Activated T-helper 2 cell treated with anti-CD3 and anti-CD28 coated beads, Interferon-gamma antibody, Interleukin-2, Interleukin-4, amounts not matched to agents 10 μg/mL and 5 μg/mL and 100 μg/mL, durations not matched to agents 14 hours and 24 hours and 36 hours (primary cell): Measurements from ENCODE around the gene FN3KRP. TPM values are rescaled to one million over a fixed set of nuclear protein-coding genes. Genes with fewer than 3 reads are reported as not detected.

Experiments used
- DNase-seq: peaks from one replicate; pipeline ENCODE4 v3.0.0; 2021; ENCODE audit warnings: low spot score
- H3K27ac Mint-ChIP-seq: one replicate; pipeline ENCODE4 v1.8.0; 2021; ENCODE audit warnings: mixed read lengths
- H3K27me3 Mint-ChIP-seq: one replicate; pipeline ENCODE4 v1.8.0; 2021; ENCODE audit warnings: low read depth, mixed read lengths
- H3K36me3 Mint-ChIP-seq: one replicate; pipeline ENCODE4 v1.8.0; 2021; ENCODE audit warnings: low read depth, mixed read lengths
- H3K4me1 Mint-ChIP-seq: one replicate; pipeline ENCODE4 v1.8.0; 2021; ENCODE audit warnings: low read depth, mixed read lengths
- H3K4me3 Mint-ChIP-seq: one replicate; pipeline ENCODE4 v1.8.0; 2021; ENCODE audit warnings: low read depth, mild to moderate bottlenecking, moderate library complexity, mixed read lengths
- H3K9me3 Mint-ChIP-seq: one replicate; pipeline ENCODE4 v1.8.0; 2021; ENCODE audit warnings: mixed read lengths
- intact Hi-C: fragments of 100-400 bp; cut with micrococcal nuclease; formaldehyde crosslinking; loops from one replicate; pipeline ENCODE4 v1.15.1; 2023
- total RNA-seq: library from RNA; stranded (reverse); gene quantifications from 2 replicates; pipeline ENCODE4 v1.2.3, GENCODE V29; 2022

FN3KRP gene
- total RNA-seq, 1 donor from 2014 or later: 39.6 TPM

DNA sequence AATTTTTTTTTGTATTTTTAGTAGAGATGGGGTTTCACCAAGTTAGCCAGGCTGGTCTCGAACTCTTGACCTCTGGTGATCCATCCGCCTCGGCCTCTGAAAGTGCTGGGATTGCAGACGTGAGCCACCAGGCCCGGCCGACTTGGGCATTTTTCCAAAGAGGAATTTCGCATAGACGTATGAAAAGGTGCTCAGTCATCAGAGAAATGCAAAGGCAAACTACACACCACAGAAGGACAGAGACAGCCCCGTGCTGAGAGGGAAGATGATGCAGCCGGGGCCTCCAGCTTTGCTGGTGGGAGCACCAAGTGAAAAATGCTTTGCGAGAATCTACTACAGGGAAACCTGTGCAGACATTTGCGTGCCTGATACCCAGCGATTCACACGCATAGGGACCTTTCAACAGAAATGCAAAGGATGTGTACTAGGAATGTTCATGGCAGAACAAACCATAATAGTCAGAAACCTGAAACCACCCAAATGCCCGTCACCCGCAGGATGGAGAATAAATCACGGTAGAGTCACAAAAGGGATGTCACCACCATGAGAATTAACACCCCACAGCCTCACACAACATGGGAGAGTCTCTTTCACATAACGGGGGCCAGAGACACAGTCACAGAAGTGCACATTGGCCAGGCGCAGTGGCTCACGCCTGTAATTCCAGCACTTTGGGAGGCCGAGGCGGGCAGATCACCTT, 23.2 kb upstream of the FN3KRP start:
- peaks cover 19% of the 10 kb centered on the region for H3K9me3 Mint-ChIP-seq
- intact Hi-C loops: no loop called here
- no peak overlapping the region for H3K4me3 Mint-ChIP-seq
- no peak overlapping the region for H3K27ac Mint-ChIP-seq
- peaks cover 11% of the 10 kb centered on the region for H3K36me3 Mint-ChIP-seq
- H3K4me1 Mint-ChIP-seq: peaks cover 12% of the 10 kb centered on the region
- no peak for DNase-seq
- peaks cover 4% of the 10 kb centered on the region for H3K27me3 Mint-ChIP-seq

DNA sequence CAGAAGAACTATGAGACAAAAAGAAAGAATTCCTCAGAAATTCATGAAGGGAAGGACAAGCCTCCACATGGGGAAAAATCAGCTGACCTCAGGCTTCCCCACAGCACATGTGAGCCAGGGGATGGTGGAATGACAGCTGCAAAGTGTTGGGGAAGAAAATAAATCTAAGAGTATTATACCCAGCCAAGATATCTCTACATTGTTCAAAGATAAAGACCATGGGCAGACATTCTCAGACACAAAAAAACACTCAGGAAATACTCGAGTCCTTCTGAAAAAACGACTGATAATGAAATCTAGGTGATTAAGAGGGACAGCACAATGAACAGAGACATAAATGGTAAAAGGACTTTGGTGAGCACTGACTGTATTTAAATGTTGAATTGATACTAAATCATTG, 21.9 kb upstream of the FN3KRP start:
- H3K36me3 Mint-ChIP-seq: peaks cover 11% of the 10 kb centered on the region
- peaks cover 5% of the 10 kb centered on the region for H3K27me3 Mint-ChIP-seq
- H3K4me1 Mint-ChIP-seq: peaks cover 15% of the 10 kb centered on the region
- intact Hi-C loops: no loop called here
- H3K9me3 Mint-ChIP-seq: peaks cover 19% of the 10 kb centered on the region
- H3K27ac Mint-ChIP-seq: no peak overlapping the region
- no peak for DNase-seq
- H3K4me3 Mint-ChIP-seq: no peak overlapping the region

DNA sequence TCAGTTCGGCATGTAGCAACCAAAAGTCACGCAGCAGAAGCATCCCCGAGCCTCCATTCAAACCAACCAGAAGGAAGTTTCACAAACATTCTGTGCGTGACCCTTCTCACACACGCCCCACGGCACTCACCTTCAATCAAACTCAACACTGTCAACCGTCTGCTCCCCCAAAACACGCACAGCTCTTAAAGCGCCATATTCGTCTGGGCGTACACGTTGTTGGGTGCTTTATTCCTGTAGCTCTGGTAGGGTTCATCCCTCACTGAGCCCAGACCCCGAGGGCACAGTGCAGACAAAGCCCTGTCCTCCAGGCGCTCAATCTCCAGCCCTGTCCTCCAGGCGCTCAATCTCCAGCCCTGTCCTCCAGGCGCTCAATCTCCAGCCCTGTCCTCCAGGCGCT, 20.2 kb upstream of the FN3KRP start:
- DNase-seq: no peak
- Mint-ChIP-seq H3K36me3 (peaks cover 11% of the 10 kb centered on the region), H3K27me3 (peaks cover 5% of the 10 kb centered on the region), H3K27ac (no peak overlapping the region), H3K9me3 (peaks cover 19% of the 10 kb centered on the region), H3K4me1 (peaks cover 11% of the 10 kb centered on the region), H3K4me3 (no peak overlapping the region)
- intact Hi-C loops: no loop called here

DNA sequence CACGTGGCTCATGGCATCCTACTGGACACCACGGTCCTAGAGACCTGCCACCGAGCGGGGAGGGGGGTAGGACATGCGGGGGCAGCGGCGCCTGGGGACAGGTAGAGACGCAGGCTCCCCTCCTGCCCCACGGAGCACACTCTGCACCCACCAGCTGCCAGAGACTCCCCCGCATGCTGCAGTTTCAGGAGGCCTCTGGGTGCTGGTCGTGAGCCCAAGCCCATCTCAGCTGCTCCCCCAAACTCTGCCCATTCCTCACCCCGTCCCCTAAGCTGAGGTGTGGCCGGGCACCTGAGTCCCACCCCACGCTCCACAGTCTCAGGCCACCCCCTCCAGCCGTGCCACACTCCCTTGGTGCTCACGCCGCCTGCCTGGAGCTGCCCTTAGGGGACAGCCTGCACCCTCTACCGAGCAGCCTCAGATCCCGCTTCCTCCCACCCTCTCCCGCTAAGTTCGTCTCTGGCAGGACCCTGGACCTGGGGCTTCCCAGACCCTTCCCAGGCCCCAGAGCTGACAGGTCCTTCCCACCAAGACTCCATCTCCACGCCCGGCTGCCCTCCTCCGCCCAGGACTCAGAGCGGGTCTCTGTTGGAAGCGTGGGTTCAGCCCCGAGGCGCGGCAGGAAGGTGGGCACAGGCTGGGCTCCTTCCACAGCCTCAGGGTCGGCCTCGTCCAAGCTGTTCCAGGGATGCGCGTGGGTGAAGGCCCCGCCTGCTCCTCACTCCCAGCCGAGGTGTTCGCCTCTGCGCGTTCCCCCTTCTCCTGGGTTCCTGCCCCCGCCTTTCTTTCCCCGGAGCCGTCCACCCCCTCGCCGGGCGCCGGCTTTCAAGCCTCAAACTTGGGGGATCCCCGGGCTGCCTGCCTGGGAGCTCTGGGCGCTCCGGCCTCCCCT, 19.3 kb upstream of the FN3KRP start:
- H3K4me3 Mint-ChIP-seq: peak overlapping the region; percentile 47
- intact Hi-C loops: no loop called here
- H3K9me3 Mint-ChIP-seq: peaks cover 19% of the 10 kb centered on the region
- H3K27me3 Mint-ChIP-seq: peaks cover 5% of the 10 kb centered on the region
- no peak overlapping the region for H3K27ac Mint-ChIP-seq
- DNase-seq: no peak
- peaks cover 7% of the 10 kb centered on the region for H3K36me3 Mint-ChIP-seq
- peaks cover 8% of the 10 kb centered on the region for H3K4me1 Mint-ChIP-seq

DNA sequence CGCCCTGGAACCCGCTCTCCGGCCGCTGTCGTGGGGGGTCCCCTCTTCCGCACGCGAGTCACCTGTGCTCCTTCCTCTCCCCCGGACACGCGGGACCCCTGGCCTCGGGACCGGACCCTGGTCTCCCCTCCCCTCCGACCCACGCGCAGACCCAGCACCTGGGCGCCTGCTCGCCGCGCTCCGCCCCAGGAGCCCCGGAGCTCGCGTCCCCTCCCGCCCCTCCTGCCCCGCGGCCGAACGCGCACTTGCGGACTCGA, 18.8 kb upstream of the FN3KRP start:
- no peak overlapping the region for H3K27ac Mint-ChIP-seq

DNA sequence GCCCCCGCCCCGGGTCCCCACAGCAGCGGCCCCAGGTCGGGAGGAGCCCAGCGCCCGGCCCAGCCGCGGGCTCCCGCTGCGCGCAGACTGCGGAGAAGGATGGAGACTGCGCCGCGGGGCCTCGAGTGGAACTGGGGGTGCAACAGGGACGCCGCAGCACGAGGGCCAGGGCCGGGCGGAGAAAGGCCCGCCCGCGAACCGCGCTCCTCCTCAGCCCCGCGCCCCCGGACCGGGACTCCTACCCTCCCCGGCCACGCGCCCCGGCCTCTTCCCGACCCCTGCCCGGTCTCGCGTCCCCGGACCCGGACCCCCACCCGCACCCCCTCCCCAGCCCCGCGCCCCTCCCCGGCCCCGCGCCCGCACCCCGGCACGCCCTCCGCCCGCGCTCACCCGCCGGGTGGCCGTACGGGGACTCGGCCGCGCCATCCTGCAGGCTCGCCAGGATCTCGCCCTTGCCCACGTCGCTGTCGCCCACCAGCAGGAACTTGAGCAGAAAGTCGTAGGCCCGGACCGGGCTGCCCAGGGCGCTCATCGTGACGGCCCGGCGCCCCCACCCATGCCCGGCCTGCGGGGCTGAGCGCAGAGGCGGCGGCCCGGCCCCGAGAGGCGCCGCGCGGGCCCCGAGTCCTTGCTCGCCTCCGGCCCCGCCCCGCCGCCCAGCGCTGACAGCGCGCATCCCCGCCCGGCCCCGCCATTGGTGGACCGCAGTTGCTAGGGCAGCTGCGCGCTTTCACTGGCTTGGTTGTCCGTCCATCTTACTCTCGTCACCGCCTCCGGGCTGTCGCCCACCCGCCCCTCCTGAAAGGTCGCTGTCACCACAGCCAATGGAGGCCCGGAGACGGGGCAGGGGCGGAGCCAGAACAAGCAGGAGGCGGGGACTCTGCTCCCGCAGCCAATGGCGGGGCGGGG, 18.2 kb upstream of the FN3KRP start, which contains the start of gene RAB40B:
TSS of gene RAB40B (minus strand) at position 634 of the 909 bp plus-strand sequence. CDS start at position 532, 102 bp downstream.
- peaks cover 5% of the 10 kb centered on the region for H3K27me3 Mint-ChIP-seq
- intact Hi-C loops: loop anchor here (1.0 kb wide), 1 partner anchor 18 kb away; the partner anchor contains the start of gene FN3KRP

More for the DNA sequence above, 18.8 kb upstream of the FN3KRP start:
- peaks cover 7% of the 10 kb centered on the region for H3K36me3 Mint-ChIP-seq
- intact Hi-C loops: loop anchor here (1.0 kb wide), 1 partner anchor 19 kb away; the partner anchor contains the start of gene FN3KRP
- peaks cover 6% of the 10 kb centered on the region for H3K4me1 Mint-ChIP-seq
- H3K4me3 Mint-ChIP-seq: peak overlapping the region; percentile 47
- peaks cover 19% of the 10 kb centered on the region for H3K9me3 Mint-ChIP-seq
- DNase-seq: no peak
- peaks cover 5% of the 10 kb centered on the region for H3K27me3 Mint-ChIP-seq

DNA sequence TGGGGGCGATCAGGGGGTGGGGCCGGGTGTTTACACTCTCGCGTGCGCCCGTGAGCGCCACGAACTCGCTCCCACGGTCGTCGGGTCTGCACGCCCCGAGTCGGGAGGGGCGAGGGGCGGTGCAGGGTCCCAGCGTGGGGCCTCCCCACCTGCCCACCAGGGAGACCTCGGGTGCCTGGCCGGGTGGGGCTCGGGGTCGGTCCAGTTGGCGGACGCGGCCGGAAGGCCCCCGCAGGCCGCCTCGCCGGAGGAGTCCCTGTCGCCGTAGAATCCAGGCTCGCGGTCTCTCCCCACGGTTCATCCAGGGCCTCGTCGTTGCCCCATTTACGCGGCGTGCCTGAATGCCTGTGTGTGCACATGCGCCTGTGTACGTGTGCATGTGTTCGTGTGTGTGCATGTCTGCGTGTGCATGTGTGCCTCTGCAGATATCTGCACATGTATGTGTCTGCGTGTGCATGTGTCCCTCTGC, 17.5 kb upstream of the FN3KRP start:
- peaks cover 13% of the 10 kb centered on the region for H3K9me3 Mint-ChIP-seq
- peaks cover 5% of the 10 kb centered on the region for H3K27me3 Mint-ChIP-seq

More for the DNA sequence above, 18.2 kb upstream of the FN3KRP start, which contains the start of gene RAB40B:
- Mint-ChIP-seq H3K4me1 (peaks cover 6% of the 10 kb centered on the region), H3K4me3 (peak within 1 kb of the TSS; percentile 77), H3K9me3 (peaks cover 17% of the 10 kb centered on the region), H3K27ac (no peak within 1 kb of the TSS), H3K36me3 (peaks cover 7% of the 10 kb centered on the region)
- DNase-seq: peak; percentile 98

DNA sequence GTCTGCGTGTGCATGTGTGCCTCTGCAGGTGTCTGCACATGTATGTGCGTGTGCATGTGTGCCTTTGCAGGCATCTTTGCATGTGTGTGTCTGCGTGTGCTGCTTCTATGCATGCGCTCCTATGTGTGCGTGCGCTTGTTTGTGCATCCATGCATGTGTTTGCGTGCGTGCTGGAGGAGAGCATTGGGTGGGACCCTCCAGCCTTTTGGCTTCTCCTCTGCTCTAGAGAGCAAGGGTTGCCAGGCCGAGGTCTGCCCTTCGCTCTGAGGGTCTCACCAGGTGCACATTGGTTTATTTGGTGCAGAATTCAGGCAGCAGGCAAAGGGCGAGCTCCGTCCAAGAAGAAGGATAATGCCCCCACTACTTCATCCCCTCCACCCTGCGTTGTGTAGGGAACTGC, 17.0 kb upstream of the FN3KRP start:
- H3K4me3 Mint-ChIP-seq: peak overlapping the region; percentile 77
- intact Hi-C loops: no loop called here
- H3K4me1 Mint-ChIP-seq: peaks cover 6% of the 10 kb centered on the region
- H3K36me3 Mint-ChIP-seq: peaks cover 4% of the 10 kb centered on the region
- H3K9me3 Mint-ChIP-seq: peaks cover 9% of the 10 kb centered on the region
- no peak for DNase-seq
- peaks cover 5% of the 10 kb centered on the region for H3K27me3 Mint-ChIP-seq
- no peak overlapping the region for H3K27ac Mint-ChIP-seq

More for the DNA sequence above, 17.5 kb upstream of the FN3KRP start:
- intact Hi-C loops: loop anchor here (1.0 kb wide), 1 partner anchor 17 kb away; the partner anchor contains the start of gene FN3KRP
- Mint-ChIP-seq H3K4me1 (peaks cover 6% of the 10 kb centered on the region), H3K4me3 (peak overlapping the region; percentile 77), H3K27ac (no peak overlapping the region), H3K36me3 (peaks cover 7% of the 10 kb centered on the region)
- DNase-seq: no peak

DNA sequence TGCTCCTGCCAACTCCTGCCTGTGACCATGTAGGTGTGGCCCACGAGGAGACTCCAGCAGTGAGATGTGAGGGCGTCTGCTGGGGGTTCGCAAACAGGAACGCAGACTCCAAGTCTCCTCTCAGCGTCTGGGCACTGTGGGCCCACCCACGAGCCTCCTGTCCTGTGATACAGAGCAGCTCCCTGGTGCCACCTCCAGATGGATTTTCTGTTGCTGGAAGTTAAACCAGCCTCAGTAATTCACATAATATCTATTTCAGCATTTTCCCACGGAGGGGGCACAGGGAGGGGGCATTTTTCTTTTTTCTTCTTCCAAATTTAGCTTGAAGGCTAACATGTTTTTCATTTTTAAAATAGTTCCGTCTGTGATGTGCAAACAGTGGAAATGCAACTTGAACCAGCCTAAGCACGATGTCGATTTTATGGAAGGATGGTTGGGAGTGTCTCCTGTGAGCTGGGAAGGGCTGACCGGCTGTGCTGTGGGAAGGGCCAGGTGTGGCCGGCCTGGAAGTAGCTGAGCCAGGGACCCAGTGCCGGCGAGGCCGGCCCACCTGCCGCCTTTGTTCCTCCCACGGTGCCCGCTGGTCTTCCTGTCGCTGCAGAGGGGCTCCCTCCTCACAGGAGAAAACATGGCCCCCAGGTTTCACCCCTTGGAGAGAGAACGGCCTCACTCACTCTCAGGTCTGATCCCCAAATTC, 14.1 kb upstream of the FN3KRP start:
- intact Hi-C loops: no loop called here
- peaks cover 4% of the 10 kb centered on the region for H3K4me1 Mint-ChIP-seq
- no peaks in the 10 kb centered on the region for H3K36me3 Mint-ChIP-seq
- no peak overlapping the region for H3K27ac Mint-ChIP-seq
- H3K27me3 Mint-ChIP-seq: peaks cover 2% of the 10 kb centered on the region
- H3K9me3 Mint-ChIP-seq: no peaks in the 10 kb centered on the region
- no peak for DNase-seq
- no peak overlapping the region for H3K4me3 Mint-ChIP-seq

DNA sequence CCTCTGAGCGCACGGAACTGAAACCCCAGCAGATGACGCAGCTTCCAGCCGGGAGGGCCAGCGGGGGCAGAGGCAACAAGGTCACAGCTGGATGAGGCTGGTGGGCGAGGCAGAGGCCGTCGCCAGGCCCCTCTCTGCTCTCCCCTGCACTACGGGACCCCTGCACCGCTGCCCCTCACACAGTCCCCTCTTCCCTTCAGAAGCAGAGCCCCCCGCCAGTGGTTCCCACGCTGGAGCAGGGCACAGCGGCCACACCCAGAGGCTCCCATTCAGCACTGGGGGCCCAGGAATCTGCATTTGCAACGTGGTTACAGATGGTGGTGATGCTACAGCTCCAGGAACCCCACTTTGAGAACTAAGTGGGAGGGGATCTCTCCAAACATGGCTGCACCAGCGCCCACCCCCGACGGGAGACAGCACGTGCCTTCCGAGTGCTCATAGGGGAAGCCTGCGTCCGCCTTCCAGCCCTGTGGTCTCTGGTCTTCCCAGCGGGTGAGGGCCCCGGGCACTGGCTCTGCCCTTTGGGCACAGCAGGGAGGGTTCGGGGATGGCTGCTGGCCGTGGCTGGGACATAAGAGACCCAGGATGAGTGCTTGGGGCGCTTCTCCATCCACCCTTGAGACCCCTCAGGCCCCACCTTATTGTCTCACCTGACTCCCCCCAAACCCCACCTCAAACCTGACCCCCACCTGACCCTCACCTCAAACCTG, 13.3 kb upstream of the FN3KRP start:
- Mint-ChIP-seq H3K4me1 (peaks cover 5% of the 10 kb centered on the region), H3K4me3 (no peak overlapping the region), H3K9me3 (no peaks in the 10 kb centered on the region), H3K36me3 (no peaks in the 10 kb centered on the region), H3K27ac (no peak overlapping the region), H3K27me3 (peaks cover 2% of the 10 kb centered on the region)
- intact Hi-C loops: no loop called here
- DNase-seq: no peak
